OCI-LY3 (cell line): Measurements from ENCODE around the gene CRTAC1.

Experiments
- CTCF ChIP-seq: fragments of 200-600, 300-600 bp; sonication (generic); IDR thresholded peaks from 2 replicates; pipeline ENCODE4 v1.5.1; 2014; ENCODE audit warnings: antibody characterized with exemption, low read length, low read depth
- EZH2phosphoT487 ChIP-seq: fragments of 200-600 bp; shearing (Covaris generic); IDR thresholded peaks from 2 replicates; pipeline ENCODE4 v1.6.1; 2018; ENCODE audit warnings: antibody characterized with exemption, mixed run types, low read depth

- TF ChIP-seq CTCF = no peak
- no peak for TF ChIP-seq EZH2phosphoT487
Measured at GRCh38 chr10:97868134-97868685, 162.2 kb downstream of the CRTAC1 start.
